HepG2 (cell line): ENCODE results near the gene RPTOR. TPM values are rescaled to one million over a fixed set of nuclear protein-coding genes. Genes with fewer than 3 reads are reported as not detected.

Experiments used
- ATAC-seq: fragments of 200-7000 bp; cut with Tn5 transposase; 3 replicates; pipeline ENCODE4 v1.9.1; 2020; ENCODE audit warnings: mild to moderate bottlenecking, moderate library complexity
- BruUV-seq: library from RNA; stranded (reverse); fragments of 400-500 nt; replicated peaks from 2 replicates; lab custom pipeline; 2021; lab: Mats Ljungman, UMichigan
- CTCF ChIA-PET: fragments of 300-600 bp; formaldehyde crosslinking; extraction: SDS; loops from one replicate; lab custom pipeline; 2021; ENCODE audit warnings: low total read pairs, inconsistent platforms, low intra/inter-chr PET ratio; lab: Yijun Ruan, JAX
- POLR2A ChIA-PET: fragments of 350-600 bp; sonication (Branson Sonifier 250); formaldehyde crosslinking; loops from one replicate; lab custom pipeline; 2020; ENCODE audit warnings: antibody characterized with exemption, inconsistent platforms; lab: Yijun Ruan, JAX
- DNase-seq: peaks from one replicate; pipeline ENCODE4 v3.0.0-alpha.2; 2015; ENCODE audit warnings: low spot score
- FAIRE-seq: peaks from 3 replicates; lab custom pipeline; 2011; peaks lifted over from hg19 to GRCh38; lab: Jason Lieb, UNC
- H2AFZ ChIP-seq: one replicate; pipeline ENCODE4 v1.6.1; 2011; ENCODE audit warnings: low read length, inconsistent platforms
- H3K27ac ChIP-seq: fragments of 300-600 bp; 3 replicates; pipeline ENCODE4 v1.8.0; 2011; ENCODE audit warnings: mixed run types, mild to moderate bottlenecking, mixed read lengths, low read length, inconsistent platforms; ENCODE audit not compliant: insufficient read depth; ENCODE audit errors: extremely low read length
- H3K27me3 ChIP-seq, 2 experiments: fragments of 200-600 bp in 1 of 2; 2 replicates in 1 of 2; 3 replicates in 1 of 2; pipeline versions ENCODE4 v1.6.0 to v1.8.0; 2011; ENCODE audit warnings: low read length in 2 of 2, mild to moderate bottlenecking in 2 of 2, moderate library complexity in 2 of 2, inconsistent platforms in 1 of 2; ENCODE audit not compliant: insufficient read depth in 2 of 2, control insufficient read depth in 1 of 2
- H3K36me3 ChIP-seq, 2 experiments: fragments of 200-600 bp in 1 of 2; replicated peaks in 1 of 2; 2 replicates in 1 of 2; 3 replicates in 1 of 2; pipeline versions ENCODE4 v1.5.1 to v1.8.0; 2011; ENCODE audit warnings: low read length in 2 of 2, inconsistent platforms in 1 of 2; ENCODE audit not compliant: insufficient read depth in 2 of 2, control insufficient read depth in 1 of 2
- H3K4me1 ChIP-seq: 2 replicates; pipeline ENCODE4 v1.5.1; 2012; ENCODE audit warnings: low read length, inconsistent platforms; ENCODE audit not compliant: insufficient read depth
- H3K4me2 ChIP-seq: 2 replicates; pipeline ENCODE4 v1.6.0; 2011; ENCODE audit warnings: low read depth, low read length, inconsistent platforms
- H3K4me3 ChIP-seq, 3 experiments: fragments of 200-600 bp in 1 of 3; sonication (generic), shearing (Covaris generic) in 1 of 3; replicated peaks in 1 of 3; 2 replicates each; pipeline ENCODE4 v1.5.1; 2011 to 2016; ENCODE audit warnings: low read length in 3 of 3, inconsistent platforms in 2 of 3, low read depth in 2 of 3, mild to moderate bottlenecking in 2 of 3, control low read depth in 1 of 3, mixed read lengths in 1 of 3; ENCODE audit not compliant: insufficient read depth in 1 of 3
- H3K79me2 ChIP-seq: one replicate; pipeline ENCODE4 v1.6.1; 2011; ENCODE audit warnings: low read length, inconsistent platforms; ENCODE audit not compliant: insufficient read depth
- H3K9ac ChIP-seq: 2 replicates; pipeline ENCODE4 v1.6.0; 2011; ENCODE audit warnings: mild to moderate bottlenecking, low read depth, low read length, inconsistent platforms; ENCODE audit not compliant: insufficient read depth
- H3K9me3 ChIP-seq: 2 replicates; pipeline ENCODE4 v1.5.1; 2012; ENCODE audit warnings: mild to moderate bottlenecking, low read length
- H4K20me1 ChIP-seq: 2 replicates; pipeline ENCODE4 v1.6.0; 2011; ENCODE audit warnings: inconsistent platforms, mild to moderate bottlenecking, low read length, moderate library complexity; ENCODE audit not compliant: insufficient read depth
- ASH2L ChIP-seq: fragments of 300-600, 200-600 bp; sonication (generic); IDR thresholded peaks from 2 replicates; pipeline ENCODE4 v1.7.0; 2017; ENCODE audit warnings: low read depth, mild to moderate bottlenecking, moderate library complexity, mixed read lengths, low read length; ENCODE audit not compliant: insufficient read length
- ETV5 ChIP-seq: IDR thresholded peaks from 2 replicates; pipeline ENCODE4 v1.6.1; 2018; ENCODE audit warnings: missing biosample characterization, missing genetic modification reagents, inconsistent platforms, borderline replicate concordance
- FOXA1 ChIP-seq, 2 experiments: fragments of 450-650 bp in 1 of 2; sonication (generic) in 1 of 2; formaldehyde crosslinking in 1 of 2; IDR thresholded peaks; 2 replicates each; pipeline versions ENCODE4 v1.4.0 to v1.6.1; 2016 to 2020; ENCODE audit warnings: missing genetic modification reagents in 1 of 2
- FOXP4 ChIP-seq: sonication (generic); formaldehyde crosslinking; IDR thresholded peaks from 2 replicates; pipeline ENCODE4 v1.4.0; 2020; ENCODE audit warnings: missing genetic modification reagents
- HCFC1 ChIP-seq: fragments of 150-350 bp; IDR thresholded peaks from 2 replicates; pipeline ENCODE4 v1.6.1; 2014; ENCODE audit warnings: low read depth, low read length
- HNF4A ChIP-seq: sonication (generic); formaldehyde crosslinking; IDR thresholded peaks from 2 replicates; pipeline ENCODE4 v1.4.0; 2020; ENCODE audit warnings: missing genetic modification reagents
- MAF1 ChIP-seq: sonication (generic); formaldehyde crosslinking; IDR thresholded peaks from 2 replicates; pipeline ENCODE4 v1.5.0; 2020; ENCODE audit warnings: missing genetic modification reagents, borderline replicate concordance
- MAFF ChIP-seq: IDR thresholded peaks from 2 replicates; pipeline ENCODE4 v1.6.1; 2011; ENCODE audit warnings: low read depth, low read length, improper control_type of control experiment
- MED8 ChIP-seq: sonication (generic); formaldehyde crosslinking; IDR thresholded peaks from 2 replicates; pipeline ENCODE4 v1.8.1; 2023; ENCODE audit warnings: mild to moderate bottlenecking, missing genetic modification reagents; ENCODE audit not compliant: insufficient replicate concordance
- RXRB ChIP-seq: IDR thresholded peaks from 2 replicates; pipeline ENCODE4 v1.6.1; 2016; ENCODE audit warnings: borderline replicate concordance, missing genetic modification reagents, missing compliant biosample characterization
- SOX5 ChIP-seq: IDR thresholded peaks from 2 replicates; pipeline ENCODE4 v1.6.1; 2016; ENCODE audit warnings: borderline replicate concordance
- STAT6 ChIP-seq: sonication (generic); formaldehyde crosslinking; IDR thresholded peaks from 2 replicates; pipeline ENCODE4 v1.4.0; 2020; ENCODE audit warnings: missing genetic modification reagents, mild to moderate bottlenecking, borderline replicate concordance
- TCF7L2 ChIP-seq: IDR thresholded peaks from 2 replicates; pipeline ENCODE4 v1.6.1; 2011; ENCODE audit warnings: mild to moderate bottlenecking, low read depth, low read length, moderate library complexity
- ZNF280B ChIP-seq: sonication (generic); formaldehyde crosslinking; IDR thresholded peaks from 2 replicates; pipeline ENCODE4 v1.5.0; 2020; ENCODE audit warnings: missing genetic modification reagents, mild to moderate bottlenecking, borderline replicate concordance
- WGBS: methylation state at CpG from one replicate; pipeline ENCODE4 v1.1.6; 2017; ENCODE audit warnings: low lambda C conversion rate; 5-methylcytosine and 5-hydroxymethylcytosine counted together
- in situ Hi-C: cut with HindIII; loops from 2 replicates; pipeline ENCODE4 v1.10.0; 2017; ENCODE audit warnings: low pct_unique_long_range_greater_than_20kb; ENCODE audit not compliant: extremely low pct_ligation_motif_present
- intact Hi-C: fragments of 100-400 bp; cut with micrococcal nuclease; formaldehyde crosslinking; loops from one replicate; pipeline ENCODE4 v1.10.0; 2022; ENCODE audit not compliant: unreplicated experiment
- polyA plus RNA-seq, 8 experiments: library from polyadenylated mRNA; depleted of rRNA in 3 of 8; stranded (reverse) in 7 of 8; unstranded in 1 of 8; fragments of >200 nt; fragmentation: Illumina TruSeq in 4 of 8; extraction: Trizol in 4 of 8; gene quantifications; 2 replicates each; pipeline versions ENCODE4 v1.2.1 to v1.2.3, GENCODE V29; 2011 to 2016; ENCODE audit warnings: low read depth in 4 of 8, missing spikeins in 1 of 8, mixed read lengths in 1 of 8; ENCODE audit not compliant: insufficient read depth in 1 of 8
- total RNA-seq, 5 experiments: library from RNA; depleted of rRNA; stranded (reverse); fragments of >200 nt; fragmentation: Illumina TruSeq; extraction: Trizol; gene quantifications; 2 replicates each; pipeline ENCODE4 v1.2.3, GENCODE V29; 2016; ENCODE audit warnings: low read depth in 1 of 5

RPTOR gene
- total and polyA plus RNA-seq, 2 of the 13 experiments (the other 11 are each of a cell fraction or from before 2014, with no cell fraction given), result 6.6 to 25.3 TPM

GRCh38 chr17:80631142-80632045, 86.8 kb downstream of the RPTOR start (continued):
- TF ChIP-seq ZNF280B (0 out of 2 replicates have a peak, but pooled peaks have one; percentile 7), MAFF (peak; percentile 77), MAF1 (CRISPR knock-in tag) (no peak), MED8 (CRISPR knock-in tag) (peak; percentile 12)

GRCh38 chr17:80632046-80632581, 87.5 kb downstream of the RPTOR start:
- BruUV-seq, result no TSS peak
- 40% methylated on average over 12 of the region's 12 CpGs for WGBS
- POLR2A ChIA-PET, result no interaction called here
- DNase-seq, result peak; percentile 63
- H3K79me2 ChIP-seq, result peaks cover 62% of the 10 kb centered on the region
- peaks cover 62% of the 10 kb centered on the region for H3K4me1 ChIP-seq
- no peaks in the 10 kb centered on the region for H3K27me3 ChIP-seq
- H2AFZ ChIP-seq, result no peak overlapping the region
- ATAC-seq, result peak; percentile 65
- H3K27ac ChIP-seq, result peak overlapping the region; percentile 36
- H3K36me3 ChIP-seq, result peaks cover 5 to 8% of the 10 kb centered on the region in 2 experiments; a peak in 4 of 5 replicates
- H3K4me2 ChIP-seq, result peak overlapping the region; percentile 45
- no peak overlapping the region for H3K9ac ChIP-seq
- H3K4me3 ChIP-seq, result no peak overlapping the region
- H4K20me1 ChIP-seq, result peaks cover 14% of the 10 kb centered on the region; the same call in 1 of the 2 replicates
- H3K9me3 ChIP-seq, result peaks cover 31% of the 10 kb centered on the region; the same call in 1 of the 2 replicates
- in situ Hi-C loops, result no loop called here
- CTCF ChIA-PET, result interaction anchor here (1.1 kb wide), 1 partner anchor 56 kb away, joined by 3 read pairs; no protein-coding TSS in a partner anchor
- intact Hi-C loops, result no loop called here
- FAIRE-seq, result peak; percentile 68
- TF ChIP-seq ASH2L (peak; percentile 29), SOX5 (CRISPR knock-in tag) (peak; percentile 41; the same call in 1 of the 2 replicates), HCFC1 (no peak), FOXP4 (CRISPR knock-in tag) (peak; percentile 41; the same call in 1 of the 2 replicates), FOXA1 (IDR thresholded peaks at IDR 0.05) (no peak), FOXA1 (CRISPR knock-in tag; IDR thresholded peaks at IDR 0.05) (peak; percentile 84), ETV5 (CRISPR knock-in tag) (no peak), RXRB (CRISPR knock-in tag) (peak; percentile 61; the same call in 1 of the 2 replicates), STAT6 (no peak), TCF7L2 (0 out of 2 replicates have a peak, but pooled peaks have one; percentile 46), HNF4A (CRISPR knock-in tag) (peak; percentile 16; the same call in 1 of the 2 replicates)
